DMS 273 (cell line): ENCODE data around the gene RPN1.
A peak's percentile ranks its signal among the peaks of the same experiment; 100 is the strongest.
"Not testable (repeated sequence)": the region's sequence is repeated elsewhere in the genome, so short reads cannot be mapped to it uniquely, and the experiment has no call there.

Experiments
- DNase-seq: peaks from one replicate; lab custom pipeline; 2025; ENCODE audit not compliant: unreplicated experiment; lab: John Stamatoyannopoulos, UW

The RPN1 gene

DNA sequence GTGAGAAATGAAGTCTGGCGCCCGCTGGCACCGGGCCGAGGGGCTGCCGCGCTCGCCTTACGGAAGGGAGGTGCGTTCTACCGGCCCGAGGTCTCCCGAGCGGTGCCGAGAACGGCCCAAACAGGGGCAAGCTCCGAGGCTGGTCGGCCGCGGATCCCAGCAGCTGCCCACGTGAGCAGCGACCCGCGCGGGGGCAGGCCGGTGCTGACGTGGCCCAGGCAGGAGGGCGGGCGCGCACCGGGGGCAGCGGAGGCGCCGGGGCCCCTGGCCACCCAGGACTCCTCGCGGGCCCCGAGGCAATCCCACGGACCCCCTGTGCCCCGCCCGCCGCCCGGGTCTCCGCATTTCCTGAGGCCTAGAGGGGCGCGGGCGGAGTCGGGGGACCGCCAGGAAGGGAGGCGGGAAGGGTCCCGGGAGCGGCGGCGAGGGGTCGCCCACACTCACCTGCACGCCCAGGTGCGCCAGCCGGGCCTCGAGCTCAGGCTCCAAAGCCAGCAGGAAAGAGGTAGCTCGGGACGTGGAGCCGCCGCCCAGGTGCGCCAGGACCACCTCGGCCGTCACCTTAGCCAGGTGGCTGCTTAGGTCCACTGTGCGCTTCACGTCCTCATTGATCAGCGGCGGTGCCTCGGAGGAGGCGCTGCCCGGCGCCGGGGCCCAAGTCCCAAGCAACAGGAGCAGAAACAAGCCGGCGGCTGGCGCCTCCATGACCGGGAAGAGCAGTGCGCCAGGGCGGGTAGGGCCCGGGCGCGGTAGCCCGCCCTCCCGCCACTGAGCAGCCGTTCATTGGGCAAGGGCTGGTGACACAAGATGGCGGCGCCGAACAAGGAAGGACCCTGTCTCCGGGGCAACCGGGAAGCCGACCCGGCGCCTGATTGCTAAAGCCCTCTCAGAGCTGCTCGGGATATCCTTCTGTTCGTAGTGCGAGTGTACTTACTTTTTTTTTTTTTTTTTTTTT, at the start of gene RPN1:
TSS of gene RPN1 (minus strand) at position 723 of the 955 bp plus-strand sequence. CDS start at position 705, 18 bp downstream.
- DNase-seq, result peak; percentile 99

DNA sequence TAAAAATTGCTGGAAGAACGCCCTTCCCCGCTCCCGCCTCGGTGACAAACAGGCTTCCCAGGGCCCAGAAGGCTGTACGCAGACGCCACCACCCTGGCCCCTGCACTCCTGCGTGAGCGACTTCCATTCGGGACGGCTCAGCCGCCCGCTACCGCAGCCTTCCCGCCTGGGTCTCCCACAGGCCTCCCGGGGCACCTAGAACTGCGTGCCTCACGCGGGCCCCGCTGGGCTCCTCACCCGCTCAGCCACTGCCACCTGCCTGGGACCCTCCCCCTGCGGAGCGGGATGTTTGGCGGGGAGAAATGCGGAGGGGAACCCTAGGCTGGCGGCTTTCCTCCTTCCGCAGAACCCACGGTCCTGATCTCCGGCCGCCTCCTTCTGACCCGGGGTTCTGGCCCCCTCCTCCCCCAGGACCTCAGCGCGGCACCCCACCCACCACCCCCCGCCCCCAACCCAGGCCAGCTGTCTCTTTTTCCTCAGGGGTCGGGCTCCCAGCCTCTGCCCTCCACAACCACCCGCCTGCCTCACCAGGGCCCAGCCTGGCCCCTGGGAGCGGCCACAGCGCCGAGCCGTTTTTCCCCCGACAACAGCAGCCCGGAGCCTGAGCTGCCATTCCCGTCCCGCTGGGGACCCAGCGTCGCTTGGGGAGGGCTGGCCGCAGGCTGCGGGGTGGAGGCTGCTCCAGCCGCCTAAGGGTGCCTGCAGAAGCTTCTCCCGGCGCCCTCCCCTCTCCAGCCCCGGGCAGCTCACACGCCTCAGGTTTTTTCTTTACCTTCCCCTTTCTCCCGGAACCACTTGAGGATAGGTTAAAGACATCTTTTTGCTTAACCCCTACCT, 47.8 kb upstream of the RPN1 start:
- DNase-seq, result peak; percentile 77

DNA sequence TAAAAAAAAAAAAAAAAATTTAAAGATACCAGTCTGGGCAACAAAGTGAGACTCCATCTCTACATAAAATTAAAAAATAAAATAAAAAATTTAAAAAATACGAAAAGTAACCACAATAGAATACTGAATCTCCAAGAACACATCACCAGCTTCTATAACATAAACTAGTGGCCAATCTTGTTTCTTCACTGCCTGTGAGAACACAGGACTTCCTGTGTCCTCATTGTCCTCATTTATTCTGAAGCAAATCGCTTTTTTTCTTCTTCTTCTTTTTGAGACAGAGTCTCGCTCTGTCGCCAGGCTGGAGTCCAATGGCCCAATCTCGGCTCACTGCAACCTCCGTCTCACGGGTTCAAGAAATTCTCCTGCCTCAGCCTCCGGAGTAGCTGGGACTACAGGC, 46.7 kb upstream of the RPN1 start:
- no peak for DNase-seq

DNA sequence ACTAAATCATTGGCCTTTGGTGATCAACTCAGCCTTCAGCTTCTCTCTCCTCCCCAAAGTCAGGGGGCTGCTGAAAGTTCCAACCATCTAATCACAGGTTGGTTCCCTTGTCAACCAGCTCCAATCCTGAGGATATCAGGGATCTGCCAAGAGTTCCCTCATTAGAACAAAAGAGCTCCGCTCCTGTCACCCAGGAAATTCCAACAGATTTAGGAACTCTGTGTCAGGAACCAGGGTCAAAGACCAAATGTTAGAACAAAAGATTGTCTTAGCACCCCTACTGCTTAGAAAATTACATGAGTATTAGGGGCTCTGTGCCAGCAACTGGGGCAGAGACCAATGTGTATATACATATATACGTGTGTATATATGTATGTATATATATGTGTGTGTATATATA, 43.1 kb upstream of the RPN1 start:
- DNase-seq, result no peak

GRCh38 chr3:128689060-128689459, 38.4 kb upstream of the RPN1 start:
- DNase-seq, result no peak

DNA sequence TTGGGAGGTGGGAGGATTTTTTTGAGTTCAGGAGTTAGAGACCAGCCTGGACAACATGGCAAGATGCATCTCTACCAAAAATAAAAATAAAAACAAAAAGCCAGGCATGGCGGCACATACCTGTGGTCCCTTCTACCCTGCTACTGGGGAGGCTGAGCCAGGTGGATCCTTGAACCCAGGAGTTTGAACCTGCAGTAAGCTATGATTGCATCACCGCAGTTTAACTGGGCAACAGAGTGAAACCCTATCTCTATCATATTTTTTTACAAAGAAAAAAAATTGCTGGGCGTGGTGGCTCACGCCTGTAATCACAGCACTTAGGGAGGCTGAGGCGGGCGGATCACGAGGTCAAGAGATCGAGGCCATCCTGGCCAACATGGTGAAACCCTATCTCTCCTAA, 35.8 kb upstream of the RPN1 start:
- DNase-seq, result no peak

DNA sequence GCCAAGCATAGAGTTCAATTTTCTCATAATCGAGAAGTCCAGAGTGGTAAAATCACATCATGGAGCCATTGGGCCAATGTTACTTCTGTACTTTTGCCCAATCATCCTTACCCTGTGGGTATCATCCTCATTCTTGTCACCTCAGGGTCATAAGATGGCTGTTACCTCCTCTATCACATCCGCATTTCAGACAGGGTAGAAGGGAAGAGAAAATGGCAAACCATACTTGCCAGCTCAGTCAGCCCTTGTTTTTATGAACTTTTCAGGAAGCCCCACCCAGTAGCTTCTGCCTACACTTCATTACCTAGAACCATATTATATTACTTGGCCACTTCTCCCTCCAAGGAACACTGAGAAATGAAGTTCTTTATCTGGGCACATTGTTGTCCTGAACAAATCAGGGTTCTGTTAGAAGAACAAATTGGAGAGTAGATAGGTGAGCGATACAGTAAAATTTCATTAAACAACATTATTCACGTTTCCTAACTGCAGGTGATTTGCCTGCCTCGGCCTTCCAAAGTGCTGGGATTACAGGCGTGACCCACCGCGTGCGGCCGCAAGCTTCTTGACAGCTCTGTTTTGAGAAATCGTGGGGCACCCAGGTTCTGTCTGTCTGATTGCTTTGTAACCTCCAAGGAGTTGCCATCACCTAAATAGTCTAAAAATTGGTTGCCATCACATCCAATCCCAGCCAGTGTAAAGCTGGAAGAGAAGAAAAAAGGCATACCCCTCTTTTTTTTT, 34.5 kb upstream of the RPN1 start:
- no peak for DNase-seq

DNA sequence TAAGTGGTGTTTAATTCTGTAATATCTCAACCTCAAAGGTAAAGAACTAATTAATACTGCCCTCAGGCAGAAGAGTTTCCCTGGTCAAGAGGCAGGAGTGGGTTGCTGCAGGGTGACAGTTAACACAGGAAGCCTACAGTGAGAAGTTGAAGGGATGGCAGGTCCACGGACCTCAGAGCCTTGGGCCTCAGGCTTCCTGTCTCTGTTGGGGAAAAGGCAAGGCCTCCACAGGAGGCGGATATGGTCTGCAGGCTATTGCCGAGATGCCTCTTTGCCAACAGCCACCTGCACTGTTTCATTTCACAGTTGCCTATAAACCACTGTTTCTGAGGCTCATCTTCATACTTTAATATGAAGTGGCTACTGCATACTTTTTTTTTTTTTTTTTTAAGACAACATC, 33.3 kb upstream of the RPN1 start:
- no peak for DNase-seq

- DNase-seq, result no peak
Observed at GRCh38 chr3:128681369-128681829, 30.8 kb upstream of the RPN1 start.

DNA sequence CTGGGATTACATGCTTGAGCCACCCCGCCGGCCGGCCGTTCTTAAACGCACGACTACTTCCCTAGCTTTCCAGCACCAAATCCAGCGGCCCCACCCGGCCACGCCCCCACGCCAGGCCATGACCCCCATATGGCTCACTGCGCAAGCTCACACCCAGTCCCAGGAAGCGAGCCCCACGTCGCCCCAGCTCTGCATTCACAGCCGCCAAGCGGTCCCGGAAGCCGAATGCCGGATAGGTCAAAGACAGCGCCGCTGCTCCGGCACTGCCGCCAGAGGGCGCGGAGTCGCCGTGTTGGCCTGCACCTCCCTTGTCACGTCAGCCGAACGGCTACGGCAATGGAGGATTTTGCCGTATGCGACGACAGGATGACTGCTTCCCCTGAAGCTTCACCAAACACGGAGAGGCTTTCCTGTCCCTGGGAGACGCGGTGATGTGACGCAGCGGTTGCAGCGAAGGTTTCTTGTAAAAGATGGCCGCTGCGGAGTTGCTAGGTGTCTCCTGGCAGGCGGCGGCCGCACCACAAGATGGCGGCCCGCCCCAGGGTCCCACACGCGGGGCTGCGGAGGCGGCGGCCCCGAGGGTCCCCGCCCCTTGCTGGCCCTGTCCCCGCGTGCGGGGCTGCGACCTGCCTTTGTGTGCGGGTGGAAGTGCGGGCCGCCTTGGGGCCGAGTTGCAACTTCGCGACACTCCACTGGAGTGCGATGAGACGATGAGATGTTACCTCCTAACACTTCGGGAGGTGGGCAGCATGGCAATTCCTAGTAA, 30.2 kb upstream of the RPN1 start:
- DNase-seq, result peak; percentile 100

DNA sequence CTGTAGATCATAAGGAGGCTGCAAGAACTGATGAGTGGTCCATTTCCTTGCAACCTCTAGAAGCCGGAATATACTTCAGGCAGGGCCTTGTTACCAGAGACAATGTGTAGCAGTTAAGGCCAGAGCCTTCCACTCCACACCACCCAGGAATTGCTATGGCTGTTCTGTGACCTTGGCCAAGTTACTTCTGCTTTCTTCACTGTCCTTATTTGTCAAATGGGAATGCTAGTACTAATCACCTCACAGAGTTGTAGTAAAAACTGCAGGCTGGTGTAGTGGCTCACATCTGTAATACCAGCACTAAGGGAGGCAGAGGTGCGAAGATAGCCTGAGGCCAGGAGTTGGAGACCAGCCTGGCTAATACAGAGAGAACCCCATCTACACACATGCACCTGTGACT, 28.7 kb upstream of the RPN1 start:
- no peak for DNase-seq

- DNase-seq, result not testable (repeated sequence)
Observed at GRCh38 chr3:128675802-128676201, 25.2 kb upstream of the RPN1 start.

DNA sequence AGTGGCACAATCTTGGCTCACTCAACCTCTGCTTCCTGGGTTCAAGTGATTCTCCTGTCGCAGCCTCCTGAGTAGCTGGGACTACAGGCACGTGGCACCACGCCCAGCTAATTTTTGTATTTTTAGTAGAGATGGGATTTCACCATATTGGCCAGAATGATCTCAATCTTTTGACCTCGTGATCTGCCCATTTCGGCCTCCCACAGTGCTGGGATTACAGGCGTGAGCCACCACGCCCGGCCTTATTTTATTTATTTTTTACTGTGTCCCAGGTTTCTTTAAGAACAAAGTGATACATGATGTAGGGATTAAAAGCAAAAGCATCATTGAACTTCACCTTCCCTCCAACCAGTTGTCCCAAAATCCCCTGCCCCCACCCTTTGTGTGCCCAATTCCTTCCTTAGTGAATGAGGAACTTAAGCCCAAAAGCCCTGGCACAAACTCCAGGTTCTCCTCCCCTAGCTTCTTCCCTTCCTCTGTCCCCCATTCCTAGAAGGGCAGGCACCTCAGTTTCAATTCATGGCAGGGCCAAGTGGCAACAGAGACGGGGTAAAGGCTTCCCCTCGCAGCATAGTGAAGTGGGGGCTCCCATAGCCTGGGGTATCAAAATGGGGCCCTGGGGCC, 23.7 kb upstream of the RPN1 start:
- DNase-seq, result no peak

DNA sequence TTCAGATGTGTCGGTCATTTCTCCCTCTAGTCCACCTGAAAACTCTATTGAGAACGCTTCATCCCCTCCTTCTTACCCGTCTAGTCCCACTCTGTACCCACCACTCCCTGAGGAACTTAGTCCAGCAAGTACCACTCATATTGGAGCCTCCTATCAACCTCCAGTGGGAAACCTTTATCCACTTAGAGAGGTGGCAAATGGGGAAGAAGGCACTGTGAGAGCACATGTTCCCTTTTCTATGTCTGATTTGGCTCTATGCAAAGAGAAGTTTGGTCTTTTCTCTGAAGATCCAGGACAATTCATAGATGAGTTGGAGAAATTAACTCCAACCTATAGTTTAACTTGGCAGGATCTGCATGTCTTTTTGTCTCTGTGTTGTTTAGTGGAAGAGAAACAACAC, 17.0 kb upstream of the RPN1 start:
- DNase-seq, result no peak

DNA sequence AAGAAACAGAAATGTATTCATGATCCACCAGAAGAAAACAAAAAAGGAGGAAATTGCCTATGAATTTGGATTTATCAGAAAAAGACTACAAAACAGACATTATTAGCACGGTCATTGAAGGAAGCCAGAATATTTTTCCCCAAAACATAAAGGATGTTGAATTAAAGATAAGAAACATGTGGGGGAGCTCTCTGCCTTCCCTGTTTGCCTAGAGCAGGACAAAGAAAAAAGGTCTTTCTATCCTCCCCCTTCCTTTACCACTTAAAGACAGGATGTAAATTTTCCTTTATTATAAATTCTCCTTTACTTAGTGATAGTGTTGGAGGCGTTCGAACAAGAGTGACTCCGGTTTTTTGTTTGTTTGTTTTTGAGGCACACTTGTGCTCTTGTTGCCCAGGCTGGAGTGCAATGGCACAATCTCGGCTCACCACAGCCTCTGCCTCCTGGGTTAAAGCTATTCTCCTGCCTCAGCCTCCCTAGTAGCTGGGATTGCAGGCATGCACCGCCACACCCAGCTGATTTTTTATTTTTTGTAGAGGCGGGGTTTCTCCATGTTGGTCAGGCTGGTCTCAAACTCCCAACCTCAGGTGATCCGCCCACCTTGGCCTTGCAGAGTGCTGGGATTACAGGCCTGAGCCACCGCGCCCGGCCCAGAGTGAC, 14.9 kb upstream of the RPN1 start:
- DNase-seq, result peak; percentile 42

- DNase-seq, result no peak
Observed at GRCh38 chr3:128663151-128663550, 12.5 kb upstream of the RPN1 start.

- no peak for DNase-seq
Observed at GRCh38 chr3:128655531-128655930, 4.9 kb upstream of the RPN1 start.

- DNase-seq, result peak; percentile 21
Observed at GRCh38 chr3:128653993-128654805, 3.6 kb upstream of the RPN1 start.
